HCT116 (cell line): Measurements from ENCODE around the gene ZNF627. TPM values are rescaled to one million over a fixed set of nuclear protein-coding genes. Genes with fewer than 3 reads are reported as not detected.

Experiments used
- ATAC-seq: fragments of 200-7000 bp; cut with Tn5 transposase; 2 replicates; pipeline ENCODE4 v1.9.1; 2020; ENCODE audit warnings: mild to moderate bottlenecking, moderate library complexity
- BruUV-seq: library from RNA; stranded (reverse); fragments of 400-500 nt; replicated peaks from 2 replicates; lab custom pipeline; 2021; lab: Mats Ljungman, UMichigan
- CTCF ChIA-PET: fragments of 300-600 bp; sonication (Branson Sonifier 250); formaldehyde crosslinking; loops from one replicate; lab custom pipeline; 2021; ENCODE audit warnings: antibody characterized with exemption; lab: Charles Lee
- POLR2A ChIA-PET: fragments of 300-600, 350-600 bp; sonication (Branson Sonifier 250); formaldehyde crosslinking; loops from one replicate; lab custom pipeline; 2021; ENCODE audit warnings: antibody characterized with exemption; lab: Charles Lee
- RAD21 ChIA-PET, 2 experiments: fragments of 300-600 bp; sonication (Branson Sonifier 250); formaldehyde crosslinking; loops; one replicate each; lab custom pipeline; 2023; ENCODE audit warnings: low total read pairs in 2 of 2; ENCODE audit not compliant: uncharacterized antibody in 2 of 2, unreplicated experiment in 2 of 2, low non-redundant PET in 1 of 2; lab: Charles Lee
- DNase-seq: peaks from one replicate; pipeline ENCODE4 v3.0.0-alpha.2; 2010; ENCODE audit warnings: low read depth, low spot score
- H2AFZ ChIP-seq: fragments of 200-600 bp; shearing (Covaris generic), sonication (generic); 2 replicates; pipeline ENCODE4 v1.6.1; 2017; ENCODE audit warnings: low read depth, mixed run types, mixed read lengths, antibody characterized with exemption, low read length; ENCODE audit not compliant: poor library complexity, severe bottlenecking
- H3K27ac ChIP-seq: 2 replicates; pipeline ENCODE4 v1.5.1; 2012; ENCODE audit warnings: low read depth, low read length
- H3K27me3 ChIP-seq: fragments of 200-600 bp; sonication (generic); 2 replicates; pipeline ENCODE4 v1.6.1; 2016; ENCODE audit warnings: mixed run types, low read length, mixed read lengths; ENCODE audit not compliant: insufficient read depth
- H3K36me3 ChIP-seq, 2 experiments: fragments of 200-500 bp in 1 of 2; fragments of 200-600 bp in 1 of 2; sonication (Bioruptor generic) in 1 of 2; sonication (generic) in 1 of 2; 2 replicates each; pipeline versions ENCODE4 v1.5.1 to v1.6.1; 2014 to 2016; ENCODE audit warnings: low read length in 2 of 2, inconsistent platforms in 1 of 2, mixed read lengths in 1 of 2, mixed run types in 1 of 2; ENCODE audit not compliant: insufficient read depth in 2 of 2, control insufficient read depth in 1 of 2
- H3K4me1 ChIP-seq, 2 experiments: fragments of 200-600 bp in 1 of 2; sonication (generic) in 1 of 2; 2 replicates each; pipeline versions ENCODE4 v1.5.1 to v1.6.1; 2012 to 2017; ENCODE audit warnings: low read length in 2 of 2, inconsistent platforms in 1 of 2, mild to moderate bottlenecking in 1 of 2, mixed read lengths in 1 of 2, mixed run types in 1 of 2, moderate library complexity in 1 of 2; ENCODE audit not compliant: insufficient read depth in 2 of 2, control insufficient read depth in 1 of 2
- H3K4me2 ChIP-seq: fragments of 200-600 bp; sonication (generic); 2 replicates; pipeline ENCODE4 v1.6.1; 2017; ENCODE audit warnings: mixed run types, low read length, mixed read lengths
- H3K4me3 ChIP-seq, 2 experiments: fragments of 200-600 bp in 1 of 2; sonication (generic) in 1 of 2; replicated peaks in 1 of 2; 2 replicates each; pipeline ENCODE4 v1.5.1; 2011 to 2016; ENCODE audit warnings: low read length in 2 of 2, control low read depth in 1 of 2, low read depth in 1 of 2, mild to moderate bottlenecking in 1 of 2, mixed read lengths in 1 of 2, mixed run types in 1 of 2
- H3K79me2 ChIP-seq: fragments of 200-600 bp; sonication (generic); 2 replicates; pipeline ENCODE4 v1.6.1; 2017; ENCODE audit warnings: mild to moderate bottlenecking, mixed run types, low read length, moderate library complexity, mixed read lengths; ENCODE audit not compliant: insufficient read depth
- H3K9ac ChIP-seq: fragments of 200-600 bp; sonication (generic); 2 replicates; pipeline ENCODE4 v1.6.1; 2016; ENCODE audit warnings: low read length, mixed read lengths
- H3K9me2 ChIP-seq: fragments of 200-600 bp; sonication (generic), shearing (Covaris generic); 2 replicates; pipeline ENCODE4 v1.6.1; 2017; ENCODE audit warnings: mixed run types, mild to moderate bottlenecking, moderate library complexity; ENCODE audit not compliant: insufficient read depth
- H3K9me3 ChIP-seq, 2 experiments: fragments of 200-500 bp in 1 of 2; fragments of 200-600 bp in 1 of 2; sonication (Bioruptor generic) in 1 of 2; sonication (generic) in 1 of 2; 2 replicates each; pipeline ENCODE4 v1.6.1; 2014 to 2017; ENCODE audit warnings: low read length in 2 of 2, mixed read lengths in 2 of 2, inconsistent platforms in 1 of 2, low read depth in 1 of 2, mild to moderate bottlenecking in 1 of 2, mixed run types in 1 of 2, moderate library complexity in 1 of 2; ENCODE audit not compliant: control insufficient read depth in 1 of 2, insufficient read depth in 1 of 2
- H4K20me1 ChIP-seq: fragments of 200-600 bp; sonication (generic), shearing (Covaris generic); 2 replicates; pipeline ENCODE4 v1.6.1; 2017; ENCODE audit warnings: mixed run types, mild to moderate bottlenecking, moderate library complexity; ENCODE audit not compliant: insufficient read depth
- CBX3 ChIP-seq: IDR thresholded peaks from 2 replicates; pipeline ENCODE4 v1.6.1; 2012; ENCODE audit warnings: low read depth
- CEBPB ChIP-seq: IDR thresholded peaks from 2 replicates; pipeline ENCODE4 v1.6.1; 2012; ENCODE audit warnings: low read depth
- CTCF ChIP-seq, 3 experiments: fragments of 200-600 bp in 1 of 3; sonication (generic) in 1 of 3; IDR thresholded peaks in 2 of 3; conservative IDR thresholded peaks in 1 of 3; 2 replicates each; pipeline ENCODE4 v1.5.1; 2012 to 2017; ENCODE audit warnings: low read depth in 2 of 3, low read length in 2 of 3, antibody characterized with exemption in 1 of 3, borderline replicate concordance in 1 of 3, control low read depth in 1 of 3, mild to moderate bottlenecking in 1 of 3, mixed read lengths in 1 of 3, mixed run types in 1 of 3, moderate library complexity in 1 of 3; ENCODE audit not compliant: insufficient read depth in 1 of 3
- EGR1 ChIP-seq: IDR thresholded peaks from 2 replicates; pipeline ENCODE4 v1.6.1; 2012; ENCODE audit warnings: low read depth
- ELF1 ChIP-seq: IDR thresholded peaks from 2 replicates; pipeline ENCODE4 v1.6.1; 2012; ENCODE audit warnings: low read depth, borderline replicate concordance
- EZH2 ChIP-seq: fragments of 200-600 bp; sonication (generic); IDR thresholded peaks from 2 replicates; pipeline ENCODE4 v1.6.1; 2017; ENCODE audit warnings: antibody characterized with exemption, mixed run types
- EZH2phosphoT487 ChIP-seq: fragments of 200-600 bp; IDR thresholded peaks from 2 replicates; pipeline ENCODE4 v1.6.1; 2018; ENCODE audit warnings: antibody characterized with exemption, borderline replicate concordance
- FOSL1 ChIP-seq: IDR thresholded peaks from 2 replicates; pipeline ENCODE4 v1.6.1; 2012; ENCODE audit warnings: low read depth
- JUND ChIP-seq: IDR thresholded peaks from 2 replicates; pipeline ENCODE4 v1.6.1; 2012
- MAX ChIP-seq: IDR thresholded peaks from 2 replicates; pipeline ENCODE4 v1.6.1; 2012
- POLR2A ChIP-seq: IDR thresholded peaks from 2 replicates; pipeline ENCODE4 v1.7.0; 2011; ENCODE audit warnings: borderline replicate concordance; ENCODE audit not compliant: insufficient read depth, insufficient read length; ENCODE audit errors: extremely low read depth
- RAD21 ChIP-seq: IDR thresholded peaks from 2 replicates; pipeline ENCODE4 v1.6.1; 2012; ENCODE audit warnings: low read depth, mild to moderate bottlenecking
- SIN3A ChIP-seq: IDR thresholded peaks from 2 replicates; pipeline ENCODE4 v1.6.1; 2012; ENCODE audit warnings: low read depth
- SP1 ChIP-seq: IDR thresholded peaks from 2 replicates; pipeline ENCODE4 v1.6.1; 2012; ENCODE audit warnings: low read depth
- TCF7L2 ChIP-seq: IDR thresholded peaks from 2 replicates; pipeline ENCODE4 v1.7.0; 2011; ENCODE audit warnings: borderline replicate concordance, inconsistent platforms; ENCODE audit not compliant: insufficient read depth, insufficient read length; ENCODE audit errors: extremely low read depth
- YY1 ChIP-seq: IDR thresholded peaks from 2 replicates; pipeline ENCODE4 v1.6.1; 2011; ENCODE audit warnings: low read length, low read depth, moderate library complexity, mild to moderate bottlenecking; ENCODE audit not compliant: insufficient replicate concordance; ENCODE audit errors: extremely low read depth
- ZNF274 ChIP-seq: fragments of 200-500 bp; sonication (Bioruptor generic); IDR thresholded peaks from 2 replicates; pipeline ENCODE4 v1.6.1; 2014; ENCODE audit warnings: mild to moderate bottlenecking, low read depth, low read length, inconsistent platforms
- intact Hi-C: fragments of 100-400 bp; cut with micrococcal nuclease; formaldehyde crosslinking; loops from 2 replicates; pipeline ENCODE4 v1.10.0; 2022
- total RNA-seq: library from RNA; stranded (reverse); gene quantifications from one replicate; pipeline ENCODE4 v1.2.1, GENCODE V29; 2021; ENCODE audit not compliant: unreplicated experiment
- TF ChIP-seq, protein P1 (sequence below): IDR thresholded peaks from 2 replicates; pipeline ENCODE4 v1.6.1; 2012

ZNF627 gene
- total RNA-seq, 1 experiment from 2014 or later, result 14.8 TPM

DNA sequence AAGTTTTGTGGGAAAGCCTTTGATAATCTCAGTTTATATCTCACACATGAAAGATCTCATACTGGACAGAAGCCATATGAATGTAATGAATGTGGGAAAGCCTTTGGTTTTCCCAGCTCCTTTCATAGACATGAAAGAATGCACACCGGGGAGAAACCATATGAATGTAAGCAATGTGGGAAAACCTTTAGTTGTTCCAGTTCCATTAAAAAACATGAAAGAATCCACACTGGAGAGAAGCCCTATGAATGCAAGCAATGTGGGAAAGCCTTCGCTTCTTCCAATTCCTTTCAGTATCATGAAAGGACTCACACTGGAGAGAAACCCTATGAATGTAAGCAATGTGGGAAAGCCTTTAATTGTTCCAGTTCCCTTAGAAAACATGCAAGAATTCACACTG lies 54.8 kb downstream of the ZNF627 start (continued):
- TF ChIP-seq FOSL1 (no peak), SP1 (no peak), EZH2 (no peak), CEBPB (no peak), EZH2phosphoT487 (no peak), CBX3 (no peak), POLR2A (no peak), YY1 (no peak), JUND (no peak)

- no TSS peak for BruUV-seq
- H3K36me3 ChIP-seq, result peaks cover 3 to 38% of the 10 kb centered on the region in 2 experiments
These were observed 55.2 kb downstream of the ZNF627 start for GRCh38 chr19:11652492-11652891.

More at GRCh38 chr19:11652492-11652891, 55.2 kb downstream of the ZNF627 start:
- no peaks in the 10 kb centered on the region for H3K9me2 ChIP-seq
- H3K9me3 ChIP-seq, result peaks cover 21 to 30% of the 10 kb centered on the region in 2 experiments; a peak in 3 of 4 replicates
- no peak overlapping the region for H3K27ac ChIP-seq
- no peak for ATAC-seq
- no peaks in the 10 kb centered on the region for H4K20me1 ChIP-seq
- H2AFZ ChIP-seq, result no peak overlapping the region
- CTCF ChIA-PET, result no interaction called here
- POLR2A ChIA-PET, result no interaction called here
- H3K4me2 ChIP-seq, result no peak overlapping the region
- no peaks in the 10 kb centered on the region for H3K27me3 ChIP-seq
- H3K4me3 ChIP-seq, result no peak overlapping the region
- RAD21 ChIA-PET, result no interaction called here
- TF ChIP-seq CEBPB, result no peak
- TF ChIP-seq ELF1, result no peak
- no peak for TF ChIP-seq JUND
- TF ChIP-seq RAD21, result no peak
- TF ChIP-seq FOSL1, result no peak
- TF ChIP-seq SP1, result no peak
- no peak for TF ChIP-seq CTCF (IDR thresholded peaks at IDR 0.05 in 2 of 3, conservative IDR thresholded peaks at IDR 0.05 in 1 of 3; ENCODE audit: borderline replicate concordance in 1 of 3, insufficient read depth in 1 of 3, low read depth in 2 of 3, low read length in 2 of 3)
- TF ChIP-seq MAX, result no peak
- TF ChIP-seq CBX3, result no peak
- TF ChIP-seq SIN3A, result no peak
- TF ChIP-seq EGR1, result no peak
- TF ChIP-seq, protein P1, sequence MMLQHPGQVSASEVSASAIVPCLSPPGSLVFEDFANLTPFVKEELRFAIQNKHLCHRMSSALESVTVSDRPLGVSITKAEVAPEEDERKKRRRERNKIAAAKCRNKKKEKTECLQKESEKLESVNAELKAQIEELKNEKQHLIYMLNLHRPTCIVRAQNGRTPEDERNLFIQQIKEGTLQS, result no peak
- no peak for TF ChIP-seq ZNF274
- no peak for TF ChIP-seq TCF7L2
- TF ChIP-seq, all 23 proteins: peak for 0
- intact Hi-C loops, result no loop called here
- no peaks in the 10 kb centered on the region for H3K79me2 ChIP-seq
- DNase-seq, result no peak
- H3K4me1 ChIP-seq, result no peaks in the 10 kb centered on the region
- H3K9ac ChIP-seq, result no peak overlapping the region
